Kidney epithelial cell (primary cell): ENCODE measurements around the gene DMTF1. TPM values are rescaled to one million over a fixed set of nuclear protein-coding genes. Genes with fewer than 3 reads are reported as not detected.

Experiments
- DNase-seq: peaks from one replicate; pipeline ENCODE4 v3.0.0-alpha.2; 2010; ENCODE audit warnings: low read depth
- H3K27me3 ChIP-seq: 2 replicates; pipeline ENCODE4 v1.6.0; 2011; ENCODE audit warnings: low read length; ENCODE audit not compliant: control insufficient read depth, insufficient read depth
- H3K36me3 ChIP-seq: 2 replicates; pipeline ENCODE4 v1.5.1; 2011; ENCODE audit warnings: low read length; ENCODE audit not compliant: control insufficient read depth, insufficient read depth
- H3K4me3 ChIP-seq: 2 replicates; pipeline ENCODE4 v1.5.1; 2011; ENCODE audit warnings: low read depth, mild to moderate bottlenecking, control low read depth, low read length
- CTCF ChIP-seq: IDR thresholded peaks from 2 replicates; pipeline ENCODE4 v1.5.1; 2011; ENCODE audit warnings: mild to moderate bottlenecking, moderate library complexity, low read length, control low read depth, inconsistent platforms; ENCODE audit not compliant: insufficient read depth, poor library complexity, severe bottlenecking
- total RNA-seq: library from RNA; depleted of rRNA; stranded (reverse); fragments of >200 nt; gene quantifications from 2 replicates; pipeline ENCODE4 v1.2.3, GENCODE V29; 2015

Gene DMTF1
- total RNA-seq, 1 donor from 2014 or later: 40.4 TPM

GRCh38 chr7:87212498-87212897, 60.2 kb downstream of the DMTF1 start:
- no peak overlapping the region for H3K4me3 ChIP-seq
- DNase-seq: no peak
- H3K36me3 ChIP-seq: no peaks in the 10 kb centered on the region
- TF ChIP-seq CTCF: no peak
- H3K27me3 ChIP-seq: no peaks in the 10 kb centered on the region

GRCh38 chr7:87213252-87213651, 61.0 kb downstream of the DMTF1 start:
- no peak for TF ChIP-seq CTCF
- H3K4me3 ChIP-seq: no peak overlapping the region
- no peak for DNase-seq
- H3K36me3 ChIP-seq: no peaks in the 10 kb centered on the region
- no peaks in the 10 kb centered on the region for H3K27me3 ChIP-seq

GRCh38 chr7:87213811-87214210, 61.6 kb downstream of the DMTF1 start:
- Histone ChIP-seq H3K27me3 (no peaks in the 10 kb centered on the region), H3K4me3 (no peak overlapping the region), H3K36me3 (no peaks in the 10 kb centered on the region)
- no peak for DNase-seq
- no peak for TF ChIP-seq CTCF

- TF ChIP-seq CTCF: no peak
These were observed 62.8 kb downstream of the DMTF1 start for GRCh38 chr7:87215046-87215445.

GRCh38 chr7:87216701-87217508, 64.7 kb downstream of the DMTF1 start:
- DNase-seq: peak; percentile 88
- no peak for TF ChIP-seq CTCF
- Histone ChIP-seq H3K4me3 (no peak overlapping the region), H3K27me3 (no peaks in the 10 kb centered on the region), H3K36me3 (no peaks in the 10 kb centered on the region)

More at GRCh38 chr7:87215046-87215445, 62.8 kb downstream of the DMTF1 start:
- Histone ChIP-seq H3K27me3 (no peaks in the 10 kb centered on the region), H3K4me3 (no peak overlapping the region), H3K36me3 (no peaks in the 10 kb centered on the region)
- no peak for DNase-seq
